Renal pelvis (tissue), 4 donors: ENCODE data around the gene HEY2. TPM values are rescaled to one million over a fixed set of nuclear protein-coding genes. Genes with fewer than 3 reads are reported as not detected.
"Not testable (repeated sequence)": the region's sequence is repeated elsewhere in the genome, so short reads cannot be mapped to it uniquely, and the experiment has no call there.

Experiments
- DNase-seq: peaks from one replicate; pipeline ENCODE4 v3.0.0-alpha.2; 2013
- polyA plus RNA-seq, 3 donors: library from polyadenylated mRNA; unstranded; fragments of 120-200 nt; gene quantifications; one replicate each; pipeline ENCODE4 v1.2.1, GENCODE V29; 2013; ENCODE audit not compliant: insufficient read length in 3 of 3

The HEY2 gene
- polyA plus RNA-seq, 3 donors: 6.4 to 7.2 (median 7.2) TPM

DNA sequence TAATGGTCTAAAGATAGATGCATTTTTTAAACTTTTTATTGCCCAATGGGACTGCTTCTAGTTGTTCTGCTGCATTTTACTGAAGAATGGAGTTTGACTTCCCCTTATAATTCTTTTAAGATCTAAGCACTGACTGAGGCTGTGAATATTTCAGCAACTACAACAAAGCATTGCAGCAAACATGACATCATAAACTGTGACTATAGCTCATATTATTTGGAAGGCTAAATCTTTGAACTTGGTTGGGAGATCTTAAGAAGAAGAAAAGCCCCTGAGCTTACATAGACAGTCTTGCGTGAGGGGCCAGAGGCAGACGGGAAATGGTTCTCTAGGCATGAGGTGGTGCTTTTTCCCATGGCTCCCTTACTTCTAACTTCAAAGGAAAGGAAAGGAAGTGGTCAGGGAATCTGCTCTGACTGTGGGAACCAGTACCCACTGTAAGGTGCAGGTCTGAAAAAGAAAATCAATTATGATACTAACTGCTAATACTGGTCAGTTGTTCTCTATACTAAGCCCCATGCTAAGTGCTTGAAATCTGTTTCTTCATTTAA is 14.8 kb downstream of the HEY2 start:
- DNase-seq: no peak

DNA sequence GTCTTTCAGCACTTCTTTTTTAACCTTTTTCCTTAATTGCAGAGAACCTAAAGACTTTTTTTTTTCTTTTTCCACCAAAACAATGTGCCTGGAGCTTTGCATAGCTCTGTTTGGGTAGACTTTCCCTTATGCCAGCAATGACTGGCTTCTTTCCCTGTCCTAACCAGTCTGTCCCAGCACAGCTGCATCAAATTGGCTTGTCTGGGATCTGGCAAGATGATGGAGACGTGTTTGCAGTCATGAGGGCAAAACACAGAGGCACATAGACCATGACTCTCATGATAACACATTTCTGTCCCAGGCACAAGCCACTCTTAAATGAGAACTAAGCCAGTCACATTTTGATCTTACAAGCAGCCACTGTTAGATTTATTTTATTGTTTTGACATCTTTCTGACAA is 16.5 kb downstream of the HEY2 start:
- DNase-seq: no peak

- no peak for DNase-seq
Observed at GRCh38 chr6:125766641-125767040, 17.2 kb downstream of the HEY2 start.

DNA sequence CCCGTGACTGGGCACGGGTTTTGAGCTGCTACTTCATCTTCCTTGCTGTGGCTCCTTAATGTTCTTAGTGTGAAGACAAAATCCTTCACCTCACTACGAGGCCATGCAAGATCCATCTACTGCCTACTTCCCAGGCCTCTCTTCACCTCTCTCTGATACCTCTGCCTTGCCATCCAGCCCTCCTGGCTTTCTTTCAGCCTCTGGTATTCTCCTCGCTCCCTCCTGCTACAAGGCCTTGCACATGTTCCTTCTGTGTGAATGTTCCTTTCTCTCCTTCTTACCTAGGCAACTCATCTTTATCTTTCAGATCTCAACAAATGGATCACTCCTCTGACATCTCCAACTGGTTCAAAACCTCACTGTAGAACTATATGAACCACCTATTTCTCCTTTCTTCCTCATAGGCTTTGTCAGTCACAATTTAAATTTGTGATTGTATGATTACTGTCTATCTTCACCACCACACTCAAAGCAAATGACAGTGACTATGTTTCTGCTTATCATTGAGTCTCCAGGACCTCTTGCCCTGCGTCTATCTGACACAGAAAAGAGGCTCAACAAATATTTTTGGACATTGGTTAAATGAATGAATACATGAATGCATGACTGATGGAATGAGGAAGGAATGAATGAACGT is 19.8 kb downstream of the HEY2 start:
- no peak for DNase-seq

- DNase-seq: no peak
Observed at GRCh38 chr6:125773387-125774341, 24.2 kb downstream of the HEY2 start.

- DNase-seq: not testable (repeated sequence)
Observed at GRCh38 chr6:125776107-125776826, 26.8 kb downstream of the HEY2 start.

DNA sequence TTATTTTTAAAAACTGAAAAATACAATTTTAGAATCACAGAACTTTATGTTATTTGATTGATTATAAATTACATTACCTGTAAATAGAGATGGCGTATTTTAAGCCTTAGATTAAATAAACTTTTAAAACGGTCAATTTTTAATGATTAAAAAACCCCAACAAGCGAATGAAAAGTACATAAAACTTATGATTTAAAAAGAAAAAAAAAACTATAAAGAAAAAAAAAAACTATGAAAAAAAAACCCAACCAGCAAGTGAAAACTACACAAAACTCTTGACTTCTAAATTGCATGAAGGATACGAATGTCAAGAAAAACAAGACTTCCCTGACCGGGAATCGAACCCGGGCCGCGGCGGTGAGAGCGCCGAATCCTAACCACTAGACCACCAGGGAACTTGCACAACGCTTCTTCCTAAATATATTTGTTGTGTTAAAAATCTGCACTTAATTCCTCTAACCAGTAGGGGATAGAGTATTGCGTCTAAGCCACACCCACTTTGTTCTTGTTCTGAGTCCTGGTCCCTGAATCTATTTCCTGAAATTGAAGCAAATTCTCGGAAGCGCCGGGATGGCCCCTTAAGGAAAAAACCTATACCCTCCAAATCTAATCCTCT is 30.6 kb downstream of the HEY2 start:
- peak; percentile 94 for DNase-seq

DNA sequence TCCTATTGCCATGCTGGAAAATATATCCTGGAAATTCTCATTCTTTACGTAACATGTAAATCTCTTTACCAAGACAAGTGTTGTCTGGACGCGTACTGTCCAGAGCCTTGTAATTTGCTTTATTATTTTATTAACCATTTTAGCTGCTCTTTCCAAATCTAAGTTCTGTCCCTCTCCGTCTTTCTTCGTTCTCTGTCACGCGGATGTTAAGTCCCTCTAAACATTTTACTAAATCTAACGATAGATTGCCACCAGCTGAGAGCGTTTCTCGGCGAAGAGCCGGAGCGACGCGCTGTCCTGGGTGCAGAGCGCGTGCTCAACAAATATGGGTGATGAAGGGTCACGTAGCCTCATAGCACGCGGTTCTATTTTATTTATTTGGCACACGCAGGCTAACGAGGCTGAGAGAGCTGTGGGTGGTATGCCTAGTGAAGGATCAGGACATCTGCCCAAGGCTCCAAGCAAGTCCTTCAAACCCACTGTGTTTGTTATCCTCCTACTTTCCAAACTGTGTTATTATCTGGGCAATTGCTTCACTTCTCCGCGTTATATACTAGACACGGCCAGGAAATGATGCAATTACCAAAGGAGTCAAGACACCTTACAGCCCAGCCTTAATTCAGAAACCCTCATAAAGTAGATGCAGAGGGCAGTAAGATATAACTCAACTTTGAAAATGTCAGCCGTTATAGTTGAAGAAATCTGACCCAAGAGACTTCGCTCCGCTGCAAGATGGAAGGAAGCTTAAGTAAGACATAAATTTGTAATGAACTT is 31.3 kb downstream of the HEY2 start:
- DNase-seq: peak; percentile 45

DNA sequence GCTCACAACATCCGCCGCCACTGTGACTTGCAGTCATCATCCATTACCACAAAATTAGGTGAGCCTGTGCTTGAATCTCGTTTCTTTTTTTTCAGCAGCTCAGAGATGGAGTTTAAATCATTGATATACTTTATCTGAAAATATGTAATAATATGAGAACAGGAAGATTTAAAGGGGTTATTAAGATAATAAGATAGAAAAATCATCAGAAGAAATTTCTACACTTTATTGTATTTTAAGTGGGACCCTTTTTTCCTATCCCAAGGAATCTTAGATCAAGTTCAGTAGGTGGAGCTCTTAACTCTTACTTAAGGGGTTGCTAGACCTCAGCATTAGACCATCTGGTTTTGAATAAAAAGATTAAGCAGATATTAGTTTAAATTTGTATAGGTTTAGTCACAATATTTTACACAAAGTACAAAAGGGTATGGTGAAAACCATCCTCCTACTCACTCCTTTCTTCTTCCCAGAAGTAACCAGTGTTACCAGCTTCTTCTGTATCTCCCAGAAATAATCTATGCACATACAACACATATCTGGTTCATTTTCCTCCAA is 32.0 kb downstream of the HEY2 start:
- no peak for DNase-seq

GRCh38 chr6:125784365-125784764 is 34.9 kb downstream of the HEY2 start:
- DNase-seq: no peak

DNA sequence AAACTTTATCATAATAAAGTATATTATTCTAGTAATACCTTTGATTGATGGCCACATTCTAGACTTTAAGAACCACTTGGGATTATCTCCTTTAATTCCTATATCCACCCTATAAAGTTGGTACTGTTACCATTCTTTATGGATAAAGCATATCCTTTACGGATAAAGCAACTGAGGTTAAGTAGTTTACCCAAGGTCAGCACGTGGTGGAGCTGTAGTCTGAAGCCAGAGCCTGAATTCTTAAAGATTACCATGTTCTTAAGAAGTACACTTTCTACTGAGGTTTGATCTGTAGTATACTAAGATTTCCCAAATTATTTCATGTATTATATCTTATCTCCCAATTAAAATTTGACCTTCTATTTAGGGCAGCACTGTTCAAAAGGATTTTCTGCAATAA is 38.4 kb downstream of the HEY2 start:
- no peak for DNase-seq

GRCh38 chr6:125789167-125789566 is 39.7 kb downstream of the HEY2 start:
- no peak for DNase-seq

DNA sequence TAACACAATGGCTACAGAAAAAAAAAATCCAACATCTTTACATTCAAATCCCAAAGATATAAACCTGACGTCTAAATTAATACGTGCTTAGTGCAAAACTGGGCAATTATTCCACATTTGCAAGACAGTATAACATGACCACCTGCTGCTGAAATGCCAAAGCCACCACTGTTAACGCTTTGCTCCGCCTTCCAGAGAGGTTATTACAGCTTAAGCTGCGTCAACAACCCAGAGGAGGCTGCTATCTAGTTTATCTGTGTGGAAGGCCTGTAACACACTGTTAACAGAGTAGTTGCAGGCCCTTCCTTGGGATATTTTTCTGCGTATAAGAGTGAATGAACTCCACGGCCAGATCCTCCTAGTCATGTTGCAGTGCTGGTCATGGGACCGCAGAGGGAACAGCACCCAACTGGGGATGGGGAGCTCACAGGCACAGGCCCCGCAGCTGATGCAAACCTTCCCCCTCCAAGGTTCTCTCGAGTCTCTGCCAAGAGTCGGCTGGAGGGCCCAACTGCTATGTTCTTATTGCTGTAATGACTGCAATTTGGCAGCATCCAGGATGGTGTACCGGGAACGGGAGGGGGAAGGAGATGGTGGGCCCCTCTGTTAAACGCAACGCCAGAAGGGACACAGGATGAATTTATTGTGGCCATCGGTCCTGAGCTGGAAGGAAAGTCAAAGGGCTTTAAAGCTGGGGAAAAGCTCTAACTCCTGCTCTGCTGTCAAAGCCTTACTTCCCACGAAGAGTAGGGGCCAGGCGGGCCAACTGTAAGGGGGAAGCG is 40.3 kb downstream of the HEY2 start:
- DNase-seq: peak; percentile 43

DNA sequence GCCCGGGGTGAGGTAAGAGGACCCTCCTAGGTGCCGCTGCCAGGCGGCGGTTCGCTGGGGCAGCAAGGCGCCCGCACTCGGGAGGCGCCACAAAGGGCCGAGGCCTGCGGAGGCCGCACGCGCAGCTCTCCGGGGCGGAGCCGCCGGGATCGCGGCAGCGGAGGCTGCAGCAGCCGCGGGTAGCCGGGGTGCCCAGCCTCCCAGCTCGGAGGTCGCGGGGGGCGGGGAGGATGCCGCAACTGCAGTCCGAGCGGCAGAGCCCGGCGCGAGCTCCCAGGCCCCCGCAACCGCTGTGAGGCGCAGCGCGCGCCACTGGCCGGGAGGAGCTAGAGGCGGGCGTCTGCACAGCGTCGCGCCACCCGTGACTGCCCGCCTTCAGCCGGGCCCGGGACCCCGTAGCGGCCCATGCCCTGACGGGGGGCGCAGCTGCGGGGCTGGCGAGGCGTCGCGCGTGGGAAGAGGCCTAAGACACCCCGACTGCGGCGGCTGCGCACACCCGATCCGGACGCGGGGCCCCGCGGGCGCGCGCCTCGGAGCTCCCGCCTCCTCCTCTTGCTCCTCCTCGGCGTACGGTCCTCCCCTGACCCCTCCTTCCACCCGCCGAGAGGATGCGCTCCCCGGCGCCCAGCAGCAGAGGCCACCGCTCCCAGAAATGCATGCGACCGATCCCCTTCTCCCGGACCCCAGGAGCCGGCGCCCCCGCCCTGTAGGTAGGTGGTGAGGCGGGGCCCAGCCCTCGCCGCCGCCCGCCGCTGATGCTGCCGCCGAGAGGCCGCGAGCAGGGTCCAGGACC is 41.1 kb downstream of the HEY2 start, which contains the start of gene NCOA7:
TSS of gene NCOA7 (plus strand) at position 603 of the 793 bp plus-strand sequence. CDS start 24,395 bp downstream, outside the sequence.
- DNase-seq: peak; percentile 83

DNA sequence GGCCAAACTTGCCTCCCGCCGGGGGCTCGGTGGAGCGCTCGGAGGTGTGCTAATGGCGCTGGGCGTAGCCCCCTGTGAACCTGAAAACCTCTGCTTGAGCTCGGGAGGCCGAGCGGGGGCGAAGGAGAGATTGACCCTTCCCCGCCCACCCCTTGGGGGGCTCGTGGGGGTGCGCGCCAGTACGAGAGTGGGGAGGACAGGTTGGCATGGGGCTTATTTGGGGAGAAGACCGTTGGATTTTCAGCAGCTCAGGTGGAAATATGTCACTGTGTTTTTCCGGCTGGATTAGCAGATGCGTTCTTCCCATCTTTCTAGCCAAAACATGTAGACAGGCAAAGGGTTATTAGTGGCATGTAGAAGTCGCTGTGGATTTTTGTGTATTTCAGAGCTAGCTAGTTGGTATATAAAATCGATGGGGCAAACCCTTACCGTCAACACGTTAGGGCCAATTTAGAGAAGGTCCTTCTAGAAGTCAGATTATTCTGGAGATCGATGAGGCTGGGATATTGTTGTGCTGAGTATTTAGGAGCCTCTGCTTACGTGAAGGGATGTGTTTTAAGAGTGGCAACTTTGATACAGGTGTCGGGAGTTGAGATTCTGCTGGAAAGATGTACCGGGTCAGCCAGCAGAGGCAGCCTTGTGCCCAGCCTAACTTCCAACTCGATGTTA is 41.9 kb downstream of the HEY2 start:
- DNase-seq: no peak

DNA sequence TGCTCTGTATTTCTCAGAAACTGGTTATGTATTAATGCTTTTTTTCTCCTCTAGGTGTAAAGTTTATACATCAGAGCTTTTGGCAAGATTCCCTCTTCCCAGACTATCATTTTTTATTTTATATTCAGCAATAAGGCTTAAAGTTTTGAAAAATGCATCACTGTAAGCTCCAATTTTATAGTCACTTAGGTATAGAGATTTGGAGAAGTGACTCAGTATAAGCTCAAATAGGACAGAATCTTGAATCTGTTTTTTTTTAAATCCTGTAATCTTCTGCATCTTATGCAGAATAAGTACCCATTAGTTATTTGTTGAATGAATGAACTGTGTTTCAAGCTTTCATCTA is 42.4 kb downstream of the HEY2 start:
- no peak for DNase-seq

DNA sequence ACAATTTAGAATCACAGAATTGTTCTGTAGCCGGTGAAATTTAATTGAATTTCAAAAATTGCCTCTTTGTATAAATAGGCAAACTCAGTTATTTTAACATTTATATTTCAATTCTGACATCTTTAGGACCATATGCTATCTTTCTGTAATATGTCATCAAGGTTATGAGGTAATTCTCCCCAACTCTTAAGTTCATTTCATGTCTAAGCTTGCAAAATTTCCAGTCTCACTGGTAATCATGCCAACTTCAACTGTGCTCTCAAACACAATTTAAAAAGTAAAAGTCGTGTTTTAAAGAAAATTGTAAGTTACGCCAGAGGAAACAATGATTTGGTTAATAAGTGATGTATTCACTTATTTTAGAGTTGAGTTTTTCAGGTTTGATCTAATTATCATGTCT is 42.7 kb downstream of the HEY2 start:
- DNase-seq: no peak

- DNase-seq: no peak
Observed at GRCh38 chr6:125792680-125793079, 43.2 kb downstream of the HEY2 start.
